Measurements from ENCODE around the gene ZBTB38.

Gene ZBTB38

GRCh38 chr3:141370065-141370533 lies 1.8 kb downstream of the ZBTB38 start:
- peak; percentile 30 for DNase-seq

GRCh38 chr3:141371882-141372281 lies 3.6 kb downstream of the ZBTB38 start:
- no peak for DNase-seq

DNA sequence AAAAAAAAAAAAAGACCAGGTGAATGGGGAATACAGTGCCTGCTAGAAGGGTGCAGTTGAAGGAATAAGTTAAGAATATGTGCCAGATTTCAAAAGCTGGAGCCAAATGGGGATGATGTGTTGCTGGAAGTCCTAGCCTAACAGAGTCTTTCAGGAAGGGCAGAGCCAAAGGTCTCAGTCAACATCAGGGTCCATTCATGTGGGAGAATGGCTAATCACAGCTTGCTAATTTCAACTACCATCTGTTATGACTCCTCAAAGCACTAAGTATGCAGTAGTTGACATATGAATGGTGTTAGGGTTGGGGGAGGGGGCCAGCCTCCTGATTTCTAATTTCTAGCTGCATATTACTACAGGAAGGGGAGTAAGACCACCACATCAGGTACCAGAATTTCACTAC lies 4.4 kb downstream of the ZBTB38 start:
- DNase-seq: no peak

GRCh38 chr3:141373232-141373631 lies 4.9 kb downstream of the ZBTB38 start:
- no peak for DNase-seq

DNA sequence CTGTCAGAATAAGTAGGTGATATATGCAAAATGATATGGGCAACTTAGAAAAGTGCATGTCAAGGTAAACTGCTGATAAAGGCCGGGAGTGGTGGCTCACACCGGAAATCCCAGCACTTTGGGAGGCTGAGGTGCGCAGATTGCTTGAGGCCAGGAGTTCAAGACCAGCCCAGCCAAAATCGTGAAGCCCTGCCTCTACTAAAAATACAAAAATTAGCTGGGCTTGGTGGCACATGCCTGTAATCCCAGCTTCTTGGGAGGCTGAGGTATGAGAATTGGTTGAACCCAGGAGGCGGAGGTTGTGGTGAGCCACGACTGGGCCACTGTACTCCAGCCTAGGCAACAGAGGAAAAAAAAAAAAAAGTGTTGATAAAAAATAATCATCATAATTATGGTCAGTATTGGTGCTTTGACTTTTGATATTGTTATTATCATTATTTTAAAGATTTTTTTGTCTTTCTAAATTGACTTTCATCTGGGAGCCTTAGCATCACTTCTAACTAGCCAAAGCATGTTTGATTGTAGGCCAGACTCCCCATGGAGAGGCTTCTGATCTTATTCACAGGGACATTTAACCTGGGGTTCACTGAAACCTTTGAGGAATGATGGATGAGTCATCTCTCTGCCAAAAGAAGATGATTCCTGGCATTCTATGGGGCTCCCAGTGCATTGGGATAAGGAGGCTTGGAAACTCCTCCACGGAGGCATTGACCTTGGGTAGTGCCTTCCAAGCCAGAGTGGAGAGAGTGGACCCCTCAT lies 5.6 kb downstream of the ZBTB38 start:
- no peak for DNase-seq

- DNase-seq: no peak
Observed at GRCh38 chr3:141375381-141376301, 7.3 kb downstream of the ZBTB38 start.

DNA sequence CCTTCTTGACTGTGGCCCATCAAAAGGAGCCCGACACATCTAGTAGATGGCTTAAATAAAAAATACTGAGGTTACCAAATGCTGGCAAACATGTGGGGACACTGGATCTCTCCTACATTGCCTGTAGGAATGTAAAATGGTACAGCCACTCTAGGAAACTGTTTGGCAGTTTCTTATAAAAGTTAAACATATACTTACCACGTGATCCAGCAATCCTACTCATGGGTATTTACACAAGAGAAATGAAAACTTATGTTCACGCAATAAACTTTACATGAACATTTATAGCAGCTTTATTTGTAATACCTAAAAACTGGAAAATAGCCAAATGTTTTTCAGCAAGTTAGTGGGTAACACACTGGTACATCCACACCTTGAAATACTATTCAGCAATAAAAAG lies 9.1 kb downstream of the ZBTB38 start:
- no peak for DNase-seq

GRCh38 chr3:141378556-141378955 lies 10.3 kb downstream of the ZBTB38 start:
- DNase-seq: no peak

DNA sequence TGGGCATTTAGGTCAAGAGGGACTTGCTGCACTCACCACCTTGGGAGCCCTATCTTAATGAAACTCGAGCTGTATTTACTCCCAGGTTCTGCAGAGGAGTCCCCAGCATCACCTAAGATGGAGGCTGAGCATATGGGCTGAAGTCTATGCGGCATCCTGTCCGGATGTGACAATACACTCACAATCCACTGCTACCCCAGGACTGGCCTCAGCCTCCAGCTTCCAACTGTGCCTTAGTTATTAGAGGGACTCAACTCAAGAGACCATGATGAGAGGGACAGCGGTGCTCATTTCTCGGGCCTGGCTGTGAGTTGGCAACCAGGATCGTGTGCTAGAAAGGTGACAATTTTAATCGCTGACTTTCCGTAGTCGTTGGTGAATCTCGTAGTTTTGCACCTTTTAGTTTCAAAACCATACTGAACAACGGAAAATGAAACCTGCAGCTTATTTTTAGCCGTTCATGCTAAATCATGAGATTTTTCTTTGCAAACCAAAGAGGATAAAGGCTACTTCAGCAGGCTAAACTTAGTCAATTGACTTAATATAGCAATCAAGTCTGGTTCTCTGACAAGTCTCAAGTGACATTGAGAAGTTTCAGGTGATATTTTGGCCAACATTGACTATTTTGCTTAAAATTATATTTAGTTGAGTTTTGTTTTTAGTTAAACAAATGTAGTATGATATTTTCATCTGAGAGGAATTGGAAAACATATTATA lies 11.1 kb downstream of the ZBTB38 start:
- DNase-seq: no peak

DNA sequence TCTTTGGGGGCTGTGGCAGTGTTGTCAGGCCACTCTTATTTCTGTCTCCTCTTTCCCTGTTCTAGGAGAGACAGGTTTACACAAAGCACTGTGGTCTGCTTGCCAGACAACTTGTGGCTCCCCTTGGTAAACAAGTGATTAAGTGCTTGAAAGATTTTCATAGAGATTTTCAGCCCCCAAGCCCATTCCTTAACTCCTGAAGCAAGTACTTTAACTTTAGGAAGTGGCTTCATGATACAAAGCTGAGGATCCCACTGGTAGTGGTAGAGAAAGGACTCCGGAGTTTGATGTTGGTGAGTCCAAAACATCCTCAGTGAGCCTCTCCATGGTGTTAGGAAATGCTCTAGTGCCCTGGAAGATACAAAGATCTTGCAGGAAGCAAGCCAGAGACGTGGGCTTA lies 12.0 kb downstream of the ZBTB38 start:
- no peak for DNase-seq

DNA sequence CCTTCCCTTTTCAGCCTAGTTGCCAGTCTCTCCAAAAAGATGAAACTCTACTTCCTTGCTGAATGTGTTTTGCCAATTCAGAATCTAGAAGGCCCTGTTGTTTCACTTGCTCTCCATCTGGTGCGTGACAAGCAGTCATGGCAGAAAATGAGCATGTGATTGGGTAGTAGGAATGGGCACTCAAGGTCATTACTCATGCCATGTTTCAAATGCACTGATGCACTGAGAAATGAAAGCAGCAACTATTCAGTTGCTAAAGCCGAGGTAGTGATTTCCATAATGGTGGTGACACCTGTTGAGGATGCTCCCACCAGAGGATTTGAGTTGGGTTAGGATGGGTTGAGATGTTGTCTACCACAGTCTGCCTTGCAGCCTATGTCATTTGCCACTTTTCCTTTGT lies 12.7 kb downstream of the ZBTB38 start:
- no peak for DNase-seq

- DNase-seq: no peak
Observed at GRCh38 chr3:141382571-141382970, 14.3 kb downstream of the ZBTB38 start.

- no peak for DNase-seq
Observed at GRCh38 chr3:141383555-141384129, 15.3 kb downstream of the ZBTB38 start.

DNA sequence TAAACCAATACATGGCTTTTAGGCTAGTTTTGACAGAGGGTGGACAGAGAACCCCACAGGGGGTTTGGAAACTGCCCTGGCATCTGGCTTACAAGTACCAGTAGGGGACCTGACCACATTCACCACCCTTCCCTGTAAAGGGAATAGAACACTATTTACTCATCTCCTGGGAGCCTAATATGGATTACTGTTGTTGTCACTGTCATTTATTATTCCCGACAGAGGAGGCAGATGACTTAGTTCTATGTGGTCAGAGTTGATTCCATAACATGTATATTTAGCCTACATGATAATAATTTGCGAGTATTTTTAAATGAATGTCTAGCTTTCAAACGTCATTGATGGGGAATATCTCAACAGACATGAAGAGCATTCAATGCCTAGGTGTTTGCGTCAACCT lies 15.9 kb downstream of the ZBTB38 start:
- no peak for DNase-seq

DNA sequence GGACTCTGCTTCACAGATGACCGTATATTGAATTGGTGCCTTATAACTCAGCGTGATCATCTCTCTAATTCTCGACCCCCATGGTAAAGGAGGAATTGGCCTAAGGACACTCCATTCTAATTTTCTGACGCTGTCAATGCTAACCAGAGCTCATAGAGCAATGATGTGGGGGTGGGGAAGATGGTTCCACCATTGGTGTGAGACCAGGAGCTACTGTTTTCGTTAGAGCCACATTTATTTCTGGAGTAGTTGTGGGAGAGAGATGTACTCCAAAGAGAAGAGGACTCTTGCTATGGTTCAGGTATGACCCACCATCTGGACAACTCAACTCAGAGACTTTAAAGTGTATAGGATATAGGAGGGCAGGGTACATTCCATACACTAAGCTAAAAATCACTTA lies 16.3 kb downstream of the ZBTB38 start:
- DNase-seq: no peak

- no peak for DNase-seq
Observed at GRCh38 chr3:141385406-141386125, 17.3 kb downstream of the ZBTB38 start.

- DNase-seq: no peak
Observed at GRCh38 chr3:141386126-141386488, 17.8 kb downstream of the ZBTB38 start.

DNA sequence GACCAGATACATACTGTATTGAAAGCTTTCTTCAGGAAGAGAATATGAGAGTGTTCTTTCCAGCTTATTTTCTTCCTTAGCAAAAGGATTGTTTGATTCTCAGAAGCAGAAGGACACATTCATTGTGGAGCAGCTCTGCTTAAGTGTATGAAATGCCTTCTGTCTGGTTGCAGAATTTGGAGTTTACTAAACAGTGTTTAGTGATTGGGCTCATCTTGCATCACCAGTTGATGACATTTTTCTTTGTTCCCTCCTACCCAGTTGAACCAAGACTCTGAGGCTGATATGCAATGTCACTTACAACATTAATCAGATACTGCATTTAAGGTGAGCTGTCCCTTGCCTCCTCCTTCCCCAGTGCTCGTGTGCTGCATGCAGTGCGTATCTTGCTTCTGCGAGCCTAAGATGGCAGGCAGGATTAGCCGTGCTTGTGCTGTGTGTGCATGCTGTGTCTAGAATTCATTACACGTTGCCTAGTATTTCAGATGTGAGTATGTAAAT lies 18.4 kb downstream of the ZBTB38 start:
- DNase-seq: no peak

DNA sequence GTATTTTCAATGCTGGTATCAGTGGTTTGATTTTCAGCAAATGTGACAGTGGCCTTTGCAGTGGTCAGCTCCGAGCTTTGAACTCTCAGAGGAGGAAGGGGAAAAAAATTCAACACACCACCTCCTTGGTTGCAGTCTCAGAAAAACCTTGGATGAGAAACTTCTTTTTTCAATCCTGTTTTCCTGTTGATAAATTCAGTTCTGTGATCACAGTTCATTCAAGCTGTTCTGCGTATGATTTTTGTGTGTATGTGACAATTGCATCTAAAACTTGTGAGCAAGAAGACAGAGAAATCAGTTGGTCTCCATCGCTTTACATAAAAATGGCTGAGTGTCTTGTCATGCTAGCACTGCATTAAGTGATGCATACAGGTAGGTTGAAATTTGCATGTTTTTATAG lies 19.2 kb downstream of the ZBTB38 start:
- DNase-seq: no peak

DNA sequence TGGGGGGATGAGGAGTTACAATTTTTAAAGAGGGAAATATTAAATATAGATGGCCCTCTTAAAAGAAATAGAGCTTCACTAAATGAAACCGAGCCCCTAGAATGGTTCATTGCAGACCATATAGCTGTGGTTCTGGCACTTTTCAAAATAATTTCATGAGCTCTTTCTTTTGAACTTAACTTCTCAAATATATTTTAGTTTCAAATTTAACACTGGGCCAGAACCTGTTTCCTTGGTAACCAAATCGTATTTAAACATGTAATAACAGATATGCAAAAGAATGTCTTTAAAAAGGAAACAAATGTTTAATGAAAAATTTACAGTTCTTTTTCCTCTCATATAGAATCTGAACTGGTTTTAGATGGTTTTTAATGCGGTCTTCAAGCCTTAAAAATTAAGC lies 20.1 kb downstream of the ZBTB38 start:
- no peak for DNase-seq

DNA sequence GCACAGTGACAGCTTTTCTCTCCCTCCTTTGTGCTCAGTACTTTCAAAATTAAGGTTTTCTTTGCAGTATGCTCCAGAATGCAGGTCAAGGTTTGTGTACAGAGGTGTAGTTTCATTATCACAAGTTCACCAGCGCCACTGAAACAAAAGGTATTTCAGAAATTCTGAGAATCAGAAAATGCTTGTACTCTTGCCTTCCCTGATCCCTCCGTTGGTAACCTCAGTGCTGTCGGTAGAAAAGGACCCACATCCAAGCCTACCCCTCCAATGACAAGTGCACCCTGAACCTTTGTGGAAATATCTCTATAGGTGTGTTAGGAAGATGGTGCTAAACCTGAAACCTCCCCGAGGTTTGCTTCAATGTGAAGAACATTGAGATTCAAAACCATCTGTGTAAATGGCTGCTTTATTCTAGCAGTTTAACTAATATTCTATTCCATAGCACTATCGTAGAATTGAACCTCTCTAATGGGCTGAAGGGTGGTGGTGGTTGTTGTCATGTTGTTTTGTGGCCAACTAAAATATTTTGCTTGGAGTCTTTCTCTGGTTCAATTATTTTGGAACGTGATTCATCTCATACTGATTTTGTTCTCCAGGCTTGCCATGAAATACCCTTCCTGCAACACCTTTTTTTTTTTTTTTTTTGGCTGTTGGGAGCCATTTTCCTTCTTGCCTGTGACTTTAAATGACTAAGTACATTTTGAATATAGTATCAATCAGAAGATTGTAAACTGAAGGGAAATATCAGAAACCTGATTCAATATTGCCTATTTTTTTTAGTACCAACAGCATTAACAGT lies 20.7 kb downstream of the ZBTB38 start:
- no peak for DNase-seq

Measured in NCI-H510A treated with DMSO at 0.1 percent for 48 hours (cell line).